Keratinocyte (primary cell): ENCODE data around the gene CHEK2. TPM values are rescaled to one million over a fixed set of nuclear protein-coding genes. Genes with fewer than 3 reads are reported as not detected.
"Not testable (repeated sequence)": the region's sequence is repeated elsewhere in the genome, so short reads cannot be mapped to it uniquely, and the experiment has no call there.

ENCODE experiments used
- DNase-seq: peaks from one replicate; pipeline ENCODE4 v3.0.0-alpha.2; 2011; ENCODE audit warnings: low read depth, missing footprints, low spot score
- FAIRE-seq: peaks from 2 replicates; lab custom pipeline; 2011; peaks lifted over from hg19 to GRCh38; lab: Jason Lieb, UNC
- H2AFZ ChIP-seq: 2 replicates; pipeline ENCODE4 v1.6.0; 2012; ENCODE audit warnings: low read length, control low read depth, inconsistent platforms; ENCODE audit not compliant: control insufficient read depth
- H3K27ac ChIP-seq: 2 replicates; pipeline ENCODE4 v1.5.1; 2011; ENCODE audit warnings: low read length; ENCODE audit not compliant: control insufficient read depth, insufficient read depth
- H3K27me3 ChIP-seq: 3 replicates; pipeline ENCODE4 v1.6.0; 2011; ENCODE audit warnings: low read length; ENCODE audit not compliant: control insufficient read depth, insufficient read depth; ENCODE audit errors: extremely low read depth
- H3K36me3 ChIP-seq, 2 experiments: 2 replicates in 1 of 2; 3 replicates in 1 of 2; pipeline ENCODE4 v1.5.1; 2011; ENCODE audit warnings: low read length in 2 of 2, mild to moderate bottlenecking in 1 of 2; ENCODE audit not compliant: control insufficient read depth in 2 of 2, insufficient read depth in 2 of 2; ENCODE audit errors: extremely low read depth in 1 of 2
- H3K4me1 ChIP-seq: 3 replicates; pipeline ENCODE4 v1.5.1; 2011; ENCODE audit warnings: low read length; ENCODE audit not compliant: control insufficient read depth, insufficient read depth; ENCODE audit errors: extremely low read depth
- H3K4me2 ChIP-seq: 3 replicates; pipeline ENCODE4 v1.6.0; 2011; ENCODE audit warnings: low read depth, low read length; ENCODE audit not compliant: control insufficient read depth, insufficient read depth; ENCODE audit errors: extremely low read depth
- H3K4me3 ChIP-seq, 3 experiments: fragments of 200-600 bp in 1 of 3; sonication (generic) in 1 of 3; 2 replicates in 2 of 3; 3 replicates in 1 of 3; pipeline ENCODE4 v1.5.1; 2011 to 2016; ENCODE audit warnings: low read length in 3 of 3, mild to moderate bottlenecking in 3 of 3, control low read depth in 2 of 3, inconsistent platforms in 1 of 3, low read depth in 1 of 3, mixed read lengths in 1 of 3, mixed run types in 1 of 3, moderate library complexity in 1 of 3; ENCODE audit not compliant: control insufficient read depth in 2 of 3, insufficient read depth in 2 of 3; ENCODE audit errors: extremely low read depth in 1 of 3
- H3K79me2 ChIP-seq: 2 replicates; pipeline ENCODE4 v1.6.0; 2012; ENCODE audit warnings: low read length; ENCODE audit not compliant: control insufficient read depth, insufficient read depth
- H3K9ac ChIP-seq: 3 replicates; pipeline ENCODE4 v1.6.0; 2011; ENCODE audit warnings: low read length; ENCODE audit not compliant: control insufficient read depth, insufficient read depth; ENCODE audit errors: extremely low read depth
- H3K9me1 ChIP-seq: 3 replicates; pipeline ENCODE4 v1.6.0; 2011; ENCODE audit warnings: low read length; ENCODE audit not compliant: control insufficient read depth, insufficient read depth; ENCODE audit errors: extremely low read depth
- H3K9me3 ChIP-seq: 2 replicates; pipeline ENCODE4 v1.5.1; 2012; ENCODE audit warnings: low read depth, low read length; ENCODE audit not compliant: control insufficient read depth
- H4K20me1 ChIP-seq: 3 replicates; pipeline ENCODE4 v1.6.0; 2011; ENCODE audit warnings: low read length; ENCODE audit not compliant: control insufficient read depth, insufficient read depth; ENCODE audit errors: extremely low read depth
- EZH2 ChIP-seq: IDR thresholded peaks from one replicate; pipeline ENCODE4 v1.6.1; 2012; ENCODE audit warnings: inconsistent platforms, mild to moderate bottlenecking, low read length, moderate library complexity
- dilution Hi-C: fragments of 300-500 bp; cut with MboI; formaldehyde crosslinking; loops from one replicate; pipeline ENCODE4 v1.7.0; 2020; ENCODE audit warnings: low sequenced_read_pairs; ENCODE audit not compliant: extremely low pct_ligation_motif_present
- polyA plus RNA-seq, 5 experiments: library from polyadenylated mRNA; depleted of rRNA in 3 of 5; stranded (reverse) in 3 of 5; stranded (forward) in 1 of 5; unstranded in 1 of 5; fragments of >200 nt; gene quantifications; 1 replicate in 1 of 5; 2 replicates in 3 of 5; 3 replicates in 1 of 5; pipeline versions ENCODE4 v1.2.1 to v1.2.3, GENCODE V29; 2011 to 2012; ENCODE audit warnings: missing spikeins in 2 of 5, low read depth in 1 of 5, low replicate concordance in 1 of 5
- TF ChIP-seq, protein P1 (sequence below), 3 experiments: IDR thresholded peaks in 1 of 3; conservative IDR thresholded peaks in 1 of 3; optimal IDR thresholded peaks in 1 of 3; 2 replicates in 2 of 3; 3 replicates in 1 of 3; pipeline versions ENCODE3 to v1.5.1; 2011; ENCODE audit warnings: low read length in 3 of 3, mild to moderate bottlenecking in 3 of 3, moderate library complexity in 2 of 3, control low read depth in 1 of 3, inconsistent platforms in 1 of 3; ENCODE audit not compliant: insufficient read depth in 2 of 3; ENCODE audit errors: extremely low read depth in 1 of 3

CHEK2 gene
- polyA plus RNA-seq, 1 donor (not counting 4 experiments of a cell fraction or from before 2014, with no cell fraction given), result 28.2 TPM

DNA sequence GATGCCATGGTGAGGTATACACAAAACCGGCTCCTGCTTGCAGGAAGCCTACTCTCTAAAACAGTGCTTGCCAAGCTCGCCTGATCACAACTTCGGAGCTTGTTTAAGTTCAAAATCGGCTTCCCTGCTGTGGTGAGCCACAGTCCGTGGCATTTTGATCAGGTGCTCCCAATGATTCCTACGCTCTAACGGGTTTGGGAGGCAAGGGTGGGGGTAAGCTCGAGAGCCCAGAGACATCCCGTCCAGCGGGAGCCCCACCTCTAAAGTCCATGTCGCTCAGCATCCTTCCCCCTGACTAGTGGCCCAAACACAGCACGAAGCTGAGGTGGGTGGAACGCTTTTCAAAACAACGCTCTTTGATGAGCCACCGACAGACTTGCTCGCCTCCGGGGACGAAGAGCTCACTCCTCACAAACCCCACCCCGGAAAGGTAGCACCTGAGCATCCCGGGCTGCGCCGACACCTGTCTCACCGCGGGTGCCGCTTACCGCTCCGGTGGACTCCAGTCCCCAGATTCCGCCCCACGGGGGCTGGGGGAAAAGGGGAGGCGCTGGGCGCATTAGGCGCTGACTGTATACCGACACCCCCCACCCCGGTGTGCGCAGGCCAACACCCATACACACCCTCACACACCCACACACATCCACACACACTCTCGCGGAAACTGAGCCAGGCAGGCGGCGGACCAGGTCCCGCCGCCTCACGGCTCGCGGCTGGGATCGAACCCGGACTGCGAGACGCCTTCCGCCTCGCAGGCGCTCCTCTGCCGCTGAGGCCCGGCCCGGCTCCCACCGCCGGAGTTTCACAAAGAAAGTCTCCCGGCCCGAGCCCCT, 62.6 kb downstream of the CHEK2 start:
- FAIRE-seq, H4K20me1 ChIP-seq, DNase-seq, H3K79me2 ChIP-seq, H3K9ac ChIP-seq, H3K27ac ChIP-seq, H3K9me3 ChIP-seq, dilution Hi-C loops, H3K9me1 ChIP-seq, H2AFZ ChIP-seq, H3K36me3 ChIP-seq, H3K4me1 ChIP-seq: not testable (repeated sequence)
- Histone ChIP-seq H3K4me3 (peak overlapping the region in 2 of 3 experiments; percentile 26 to 54), H3K27me3 (peaks cover 28% of the 10 kb centered on the region), H3K4me2 (peak overlapping the region; percentile 45)
- peak; percentile 87 for TF ChIP-seq EZH2

DNA sequence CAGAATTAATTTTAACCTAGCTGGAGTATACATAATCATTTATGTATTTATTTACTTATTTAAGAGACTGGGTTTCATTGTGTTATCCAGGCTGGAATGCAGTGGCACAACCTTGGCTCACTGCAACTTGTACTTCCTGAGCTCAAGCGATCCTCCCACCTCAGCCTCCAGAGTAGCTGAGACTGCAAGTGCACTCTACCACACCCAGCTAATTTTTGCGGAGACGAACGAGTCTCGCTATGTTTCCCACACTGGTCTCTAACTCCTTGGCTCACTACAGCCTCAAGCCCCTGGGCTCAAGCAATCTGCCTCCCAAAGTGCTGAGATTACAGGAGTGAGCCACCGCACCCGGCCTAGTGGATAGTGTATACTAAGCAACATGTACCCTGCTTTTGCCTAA, 63.5 kb downstream of the CHEK2 start:
- H3K27ac ChIP-seq, H3K9me1 ChIP-seq, H3K4me2 ChIP-seq, H3K4me3 ChIP-seq, H3K9me3 ChIP-seq, H3K9ac ChIP-seq, FAIRE-seq, H3K4me1 ChIP-seq, DNase-seq, H3K79me2 ChIP-seq, H3K36me3 ChIP-seq, dilution Hi-C loops, H4K20me1 ChIP-seq, H2AFZ ChIP-seq: not testable (repeated sequence)
- H3K27me3 ChIP-seq, result peaks cover 29% of the 10 kb centered on the region

DNA sequence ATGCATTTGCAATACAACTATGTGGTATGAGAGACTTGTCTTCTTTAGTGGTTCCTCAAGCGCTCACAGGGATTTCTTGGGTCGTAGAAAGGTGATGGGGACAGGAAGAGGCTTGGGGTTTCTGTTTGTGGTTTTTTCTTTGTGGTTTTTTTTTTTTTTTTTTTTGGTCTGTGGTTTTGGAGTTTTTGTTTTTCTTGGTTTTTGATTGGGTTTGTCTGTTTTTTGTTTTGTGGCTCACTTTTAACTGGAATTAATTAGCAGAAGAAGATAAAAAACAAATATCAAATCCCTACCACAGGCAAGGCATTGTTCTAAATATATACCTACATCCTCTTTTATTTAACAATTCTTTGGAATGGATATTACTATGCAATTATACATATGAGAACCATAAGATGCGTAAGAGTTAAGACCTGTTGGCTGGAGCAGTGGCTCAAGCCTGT, 67.5 kb downstream of the CHEK2 start:
- H3K79me2 ChIP-seq, result no peaks in the 10 kb centered on the region
- H3K36me3 ChIP-seq, result no peaks in the 10 kb centered on the region
- H3K27ac ChIP-seq, result no peak overlapping the region
- no peaks in the 10 kb centered on the region for H3K9me1 ChIP-seq
- no peak overlapping the region for H3K4me3 ChIP-seq
- H4K20me1 ChIP-seq, result no peaks in the 10 kb centered on the region
- TF ChIP-seq, protein P1, sequence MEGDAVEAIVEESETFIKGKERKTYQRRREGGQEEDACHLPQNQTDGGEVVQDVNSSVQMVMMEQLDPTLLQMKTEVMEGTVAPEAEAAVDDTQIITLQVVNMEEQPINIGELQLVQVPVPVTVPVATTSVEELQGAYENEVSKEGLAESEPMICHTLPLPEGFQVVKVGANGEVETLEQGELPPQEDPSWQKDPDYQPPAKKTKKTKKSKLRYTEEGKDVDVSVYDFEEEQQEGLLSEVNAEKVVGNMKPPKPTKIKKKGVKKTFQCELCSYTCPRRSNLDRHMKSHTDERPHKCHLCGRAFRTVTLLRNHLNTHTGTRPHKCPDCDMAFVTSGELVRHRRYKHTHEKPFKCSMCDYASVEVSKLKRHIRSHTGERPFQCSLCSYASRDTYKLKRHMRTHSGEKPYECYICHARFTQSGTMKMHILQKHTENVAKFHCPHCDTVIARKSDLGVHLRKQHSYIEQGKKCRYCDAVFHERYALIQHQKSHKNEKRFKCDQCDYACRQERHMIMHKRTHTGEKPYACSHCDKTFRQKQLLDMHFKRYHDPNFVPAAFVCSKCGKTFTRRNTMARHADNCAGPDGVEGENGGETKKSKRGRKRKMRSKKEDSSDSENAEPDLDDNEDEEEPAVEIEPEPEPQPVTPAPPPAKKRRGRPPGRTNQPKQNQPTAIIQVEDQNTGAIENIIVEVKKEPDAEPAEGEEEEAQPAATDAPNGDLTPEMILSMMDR (optimal IDR thresholded peaks at IDR 0.05 in 1 of 3, IDR thresholded peaks at IDR 0.05 in 1 of 3, conservative IDR thresholded peaks at IDR 0.05 in 1 of 3; ENCODE audit: extremely low read depth in 1 of 3, insufficient read depth in 2 of 3, low read length in 3 of 3), result no peak
- TF ChIP-seq EZH2, result no peak
- dilution Hi-C loops, result no loop called here
- H3K9me3 ChIP-seq, result peaks cover 2% of the 10 kb centered on the region
- FAIRE-seq (no peak), DNase-seq (no peak)
- peaks cover 30% of the 10 kb centered on the region for H3K27me3 ChIP-seq
- H3K4me2 ChIP-seq, result no peak overlapping the region
- no peaks in the 10 kb centered on the region for H3K4me1 ChIP-seq
- H3K9ac ChIP-seq, result no peak overlapping the region
- H2AFZ ChIP-seq, result no peak overlapping the region
